GM12878 (cell line): ENCODE measurements around the gene GRK6. TPM values are rescaled to one million over a fixed set of nuclear protein-coding genes. Genes with fewer than 3 reads are reported as not detected.

Source experiments
- ATAC-seq: fragments of 200-7000 bp; cut with Tn5 transposase; 3 replicates; pipeline ENCODE4 v1.9.1; 2020; ENCODE audit warnings: mild to moderate bottlenecking, moderate library complexity
- BruUV-seq: library from RNA; stranded (reverse); fragments of 400-500 nt; replicated peaks from 2 replicates; lab custom pipeline; 2021; lab: Mats Ljungman, UMichigan
- CTCF ChIA-PET: fragments of 300-600 bp; sonication (Branson Sonifier 250); formaldehyde crosslinking; extraction: SDS; loops from one replicate; lab custom pipeline; 2021; ENCODE audit warnings: inconsistent platforms; lab: Yijun Ruan, JAX
- POLR2A ChIA-PET: fragments of 350-600 bp; formaldehyde crosslinking; extraction: SDS; loops from one replicate; lab custom pipeline; 2021; ENCODE audit warnings: inconsistent platforms; lab: Charles Lee
- RAD21 ChIA-PET: fragments of 300-600 bp; sonication (Branson Sonifier 250); formaldehyde crosslinking; loops from one replicate; lab custom pipeline; 2023; ENCODE audit warnings: antibody characterized with exemption; ENCODE audit not compliant: unreplicated experiment; lab: Charles Lee
- SMC1A ChIA-PET: fragments of 300-600 bp; sonication (Branson Sonifier 250); formaldehyde crosslinking; loops from one replicate; lab custom pipeline; 2023; ENCODE audit not compliant: unreplicated experiment, uncharacterized antibody; lab: Charles Lee
- DNase-seq: peaks from one replicate; pipeline ENCODE4 v3.0.0-alpha.2; 2011; ENCODE audit warnings: low read depth, low spot score
- FAIRE-seq: peaks from 3 replicates; lab custom pipeline; 2011; peaks lifted over from hg19 to GRCh38; lab: Jason Lieb, UNC
- H2AFZ ChIP-seq: 2 replicates; pipeline ENCODE4 v1.6.0; 2011; ENCODE audit warnings: low read depth, low read length, control low read depth; ENCODE audit not compliant: control insufficient read depth
- H3K27ac ChIP-seq: 2 replicates; pipeline ENCODE4 v1.5.1; 2011; ENCODE audit warnings: control low read depth; ENCODE audit not compliant: control insufficient read depth, insufficient read depth
- H3K27me3 ChIP-seq, 2 experiments: replicated peaks in 1 of 2; 2 replicates each; pipeline versions ENCODE4 v1.6.0 to v1.6.1; 2011; ENCODE audit warnings: low read length in 1 of 2; ENCODE audit not compliant: control insufficient read depth in 2 of 2, insufficient read depth in 2 of 2
- H3K36me3 ChIP-seq, 2 experiments: 2 replicates each; pipeline ENCODE4 v1.5.1; 2011; ENCODE audit warnings: low read length in 1 of 2; ENCODE audit not compliant: control insufficient read depth in 2 of 2, insufficient read depth in 2 of 2
- H3K4me1 ChIP-seq: 2 replicates; pipeline ENCODE4 v1.6.1; 2011; ENCODE audit warnings: mild to moderate bottlenecking, low read length, moderate library complexity, mixed read lengths; ENCODE audit not compliant: control insufficient read depth, insufficient read depth
- H3K4me2 ChIP-seq: 2 replicates; pipeline ENCODE4 v1.6.0; 2011; ENCODE audit warnings: control low read depth; ENCODE audit not compliant: control insufficient read depth, insufficient read depth
- H3K4me3 ChIP-seq: fragments of 200-600 bp; sonication (generic); 2 replicates; pipeline ENCODE4 v1.5.1; 2016
- H3K79me2 ChIP-seq: 2 replicates; pipeline ENCODE4 v1.6.0; 2011; ENCODE audit warnings: low read length; ENCODE audit not compliant: control insufficient read depth, insufficient read depth
- H3K9ac ChIP-seq: 2 replicates; pipeline ENCODE4 v1.8.0; 2011; ENCODE audit warnings: low read length, control low read depth, mixed read lengths; ENCODE audit not compliant: control insufficient read depth, insufficient read depth
- H3K9me3 ChIP-seq: replicated peaks from 3 replicates; pipeline ENCODE4 v1.5.1; 2011; ENCODE audit warnings: mild to moderate bottlenecking, low read length; ENCODE audit not compliant: control insufficient read depth, insufficient read depth
- H4K20me1 ChIP-seq: 2 replicates; pipeline ENCODE4 v1.6.0; 2011; ENCODE audit not compliant: control insufficient read depth, insufficient read depth
- BCLAF1 ChIP-seq: fragments of 450-650 bp; IDR thresholded peaks from 2 replicates; pipeline ENCODE4 v1.6.1; 2017; ENCODE audit warnings: antibody characterized with exemption, mild to moderate bottlenecking, moderate library complexity
- CBFB ChIP-seq: IDR thresholded peaks from 2 replicates; pipeline ENCODE4 v1.6.1; 2016; ENCODE audit warnings: antibody characterized with exemption, low read depth
- CHD2 ChIP-seq: IDR thresholded peaks from 2 replicates; pipeline ENCODE4 v1.6.1; 2011; ENCODE audit warnings: low read depth, low read length, improper control_type of control experiment, borderline replicate concordance
- FOXM1 ChIP-seq: IDR thresholded peaks from 2 replicates; pipeline ENCODE4 v1.6.1; 2012; ENCODE audit warnings: low read depth, mild to moderate bottlenecking, inconsistent platforms, low read length, moderate library complexity
- JUNB ChIP-seq: IDR thresholded peaks from 2 replicates; pipeline ENCODE4 v1.6.1; 2016; ENCODE audit warnings: antibody characterized with exemption, mild to moderate bottlenecking
- MAX ChIP-seq: IDR thresholded peaks from 2 replicates; pipeline ENCODE4 v1.6.1; 2012; ENCODE audit warnings: low read depth, low read length, improper control_type of control experiment
- NFYB ChIP-seq: IDR thresholded peaks from 2 replicates; pipeline ENCODE4 v1.6.1; 2011; ENCODE audit warnings: low read depth, mild to moderate bottlenecking, low read length, improper control_type of control experiment, moderate library complexity; ENCODE audit not compliant: insufficient read depth
- NR2C2 ChIP-seq: IDR thresholded peaks from 2 replicates; pipeline ENCODE4 v1.6.1; 2011; ENCODE audit warnings: borderline replicate concordance, low read depth; ENCODE audit not compliant: control insufficient read depth, insufficient read length
- RCOR1 ChIP-seq: conservative IDR thresholded peaks from 2 replicates; pipeline ENCODE4 v1.6.1; 2012; ENCODE audit warnings: low read depth, low read length, improper control_type of control experiment
- SMAD5 ChIP-seq: IDR thresholded peaks from 2 replicates; pipeline ENCODE4 v1.6.1; 2016; ENCODE audit warnings: antibody characterized with exemption, low read depth
- SP1 ChIP-seq: IDR thresholded peaks from one replicate; pipeline ENCODE4 v1.6.1; 2011; ENCODE audit warnings: low read depth, low read length
- SRF ChIP-seq, 2 experiments: IDR thresholded peaks; 2 replicates each; pipeline ENCODE4 v1.6.1; 2011; ENCODE audit warnings: low read depth in 2 of 2, low read length in 2 of 2, mild to moderate bottlenecking in 1 of 2, moderate library complexity in 1 of 2
- USF1 ChIP-seq: IDR thresholded peaks from 2 replicates; pipeline ENCODE4 v1.6.1; 2011; ENCODE audit warnings: borderline replicate concordance, low read depth, mild to moderate bottlenecking, moderate library complexity, mixed read lengths, low read length; ENCODE audit not compliant: insufficient read depth; ENCODE audit errors: extremely low read length
- ZBTB33 ChIP-seq: fragments of 450-650 bp; IDR thresholded peaks from 2 replicates; pipeline ENCODE4 v1.6.1; 2017; ENCODE audit warnings: mild to moderate bottlenecking
- ZBTB4 ChIP-seq: fragments of 450-650 bp; formaldehyde crosslinking; IDR thresholded peaks from 2 replicates; pipeline ENCODE4 v1.4.0; 2022; ENCODE audit warnings: mild to moderate bottlenecking, moderate library complexity
- ZNF384 ChIP-seq: IDR thresholded peaks from 2 replicates; pipeline ENCODE4 v1.6.1; 2012; ENCODE audit warnings: low read depth, mild to moderate bottlenecking, low read length, improper control_type of control experiment, borderline replicate concordance
- WGBS: methylation state at CpG from one replicate; pipeline ENCODE4 v1.1.6; 2016; ENCODE audit warnings: low lambda C conversion rate; ENCODE audit not compliant: insufficient replicate concordance, insufficient coverage; ENCODE audit errors: missing lambda C conversion rate; 5-methylcytosine and 5-hydroxymethylcytosine counted together
- in situ Hi-C: fragments of 300-500 bp; cut with MboI; formaldehyde crosslinking; loops from 9 replicates; pipeline ENCODE4 v1.14.3; 2018; ENCODE audit warnings: mixed read lengths
- intact Hi-C: fragments of 100-400 bp; cut with micrococcal nuclease; formaldehyde crosslinking; loops from one replicate; pipeline ENCODE4 v1.14.2; 2022; ENCODE audit not compliant: unreplicated experiment
- polyA plus RNA-seq, 11 experiments: library from polyadenylated mRNA; depleted of rRNA in 4 of 11; unstranded in 6 of 11; stranded (reverse) in 5 of 11; fragments of >200 nt; fragmentation: Nextera tagmentation in 4 of 11; fragmentation: Illumina TruSeq in 1 of 11; extraction: Ambion mirVana in 4 of 11; extraction: Trizol in 1 of 11; gene quantifications; 1 replicate in 1 of 11; 2 replicates in 10 of 11; pipeline versions ENCODE4 v1.2.1 to v1.2.3, GENCODE V29; 2011 to 2016; ENCODE audit warnings: inconsistent platforms in 2 of 11, missing spikeins in 2 of 11, low read depth in 1 of 11
- total RNA-seq, 4 experiments: library from RNA; depleted of rRNA in 3 of 4; stranded (reverse); fragments of >200 nt in 3 of 4; fragmentation: Illumina TruSeq in 1 of 4; extraction: Trizol in 1 of 4; gene quantifications; 2 replicates each; pipeline versions ENCODE4 v1.2.1 to v1.2.3, GENCODE V29; 2013 to 2021

The GRK6 gene
- total and polyA plus RNA-seq, 10 of the 15 experiments (the other 5 are each of a cell fraction or from before 2014, with no cell fraction given) = 0.79 to 124 (median 41.6) TPM

GRCh38 chr5:177490992-177491391, 64.5 kb downstream of the GRK6 start:
- Histone ChIP-seq H3K4me1 (peaks cover 21% of the 10 kb centered on the region), H3K4me3 (no peak overlapping the region), H3K27me3 (no peaks in the 10 kb centered on the region), H3K79me2 (peaks cover 2% of the 10 kb centered on the region; the same call in 1 of the 2 replicates), H3K4me2 (no peak overlapping the region), H2AFZ (no peak overlapping the region), H4K20me1 (no peaks in the 10 kb centered on the region), H3K27ac (no peak overlapping the region), H3K36me3 (peaks cover 0 to 6% of the 10 kb centered on the region in 2 experiments; a peak in 2 of 4 replicates), H3K9me3 (no peaks in the 10 kb centered on the region), H3K9ac (no peak overlapping the region)
- ATAC-seq (no peak), FAIRE-seq (no peak), DNase-seq (no peak)
- in situ Hi-C loops (no loop called here), intact Hi-C loops (no loop called here)
- ChIA-PET RAD21 (no interaction called here), POLR2A (no interaction called here), CTCF (no interaction called here), SMC1A (no interaction called here)
- WGBS = 86% methylated on average over 7 of the region's 16 CpGs
- no TSS peak for BruUV-seq
- TF ChIP-seq SRF (IDR thresholded peaks at IDR 0.05; ENCODE audit: low read depth in 2 of 2, low read length in 2 of 2) (no peak), USF1 (no peak), JUNB (no peak), SMAD5 (no peak), SP1 (no peak), ZBTB33 (no peak), RCOR1 (no peak), ZBTB4 (CRISPR knock-in tag) (no peak), BCLAF1 (no peak), NFYB (no peak), FOXM1 (no peak), CBFB (no peak), NR2C2 (no peak), CHD2 (no peak), MAX (no peak), ZNF384 (no peak)
